GM21825 (cell line): ENCODE measurements around the gene APCDD1L.

Source experiments
- ATAC-seq: cut with Tn5 transposase; IDR thresholded peaks from one replicate; pipeline ENCODE4 v1.9.1; 2021; ENCODE audit warnings: mild to moderate bottlenecking, moderate library complexity; ENCODE audit not compliant: unreplicated experiment

APCDD1L gene

DNA sequence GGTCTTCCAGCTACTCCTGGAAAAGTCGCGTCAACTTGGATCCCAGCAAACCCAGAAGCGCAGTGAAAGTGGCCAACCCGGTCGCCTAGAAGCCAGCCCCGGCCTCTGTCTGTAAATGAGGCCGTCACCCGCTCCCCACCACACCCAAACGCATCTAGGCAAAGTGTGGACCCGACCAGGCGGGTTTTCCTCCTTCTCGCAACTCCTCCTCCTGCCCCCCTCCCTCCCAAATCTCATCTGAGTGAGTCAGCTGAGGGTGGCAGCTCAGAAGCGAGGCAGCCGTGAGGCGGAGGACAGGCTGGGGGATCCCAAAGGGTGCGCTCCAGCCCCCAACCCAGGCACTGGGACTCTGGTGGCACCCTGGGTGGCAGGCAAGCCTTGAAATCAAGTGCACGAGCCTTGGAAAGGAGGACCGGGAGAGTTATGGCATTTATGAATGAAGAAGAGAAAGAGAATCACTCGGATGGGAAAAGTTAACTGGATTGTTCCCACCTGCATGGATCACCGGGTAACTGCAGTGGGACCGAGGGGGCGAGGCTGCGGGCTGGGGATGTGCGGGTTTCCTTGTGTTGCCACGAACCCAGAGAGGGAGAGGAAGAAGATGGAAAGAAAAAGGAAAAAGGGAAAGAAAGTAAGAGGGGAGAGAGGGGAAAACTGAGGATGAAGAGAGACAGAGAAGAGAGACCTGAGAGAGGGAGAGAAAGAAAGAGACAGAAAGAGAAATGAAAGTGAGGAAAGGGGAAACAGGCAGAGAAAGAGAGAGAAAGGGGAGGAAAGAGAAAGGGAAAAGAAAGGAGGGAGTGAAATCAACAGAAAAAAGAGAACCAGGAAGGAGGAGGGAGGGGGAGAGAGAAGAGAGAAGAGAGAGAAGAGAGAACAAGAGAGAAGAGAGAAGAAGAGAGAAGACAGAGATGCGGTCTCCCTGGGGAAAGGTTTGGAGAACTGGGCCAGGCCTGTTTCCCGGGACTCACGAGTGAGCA lies at the start of gene APCDD1L:
Gene APCDD1L (minus strand): TSS at position 167 of the 980 bp plus-strand sequence. CDS start 692 bp downstream, outside the sequence.
- ATAC-seq, result no peak

GRCh38 chr20:58559368-58559729 lies 44.1 kb upstream of the APCDD1L start:
- no peak for ATAC-seq

- ATAC-seq, result no peak
Measured at GRCh38 chr20:58558486-58559367, 43.5 kb upstream of the APCDD1L start.

GRCh38 chr20:58557733-58558342 lies 42.6 kb upstream of the APCDD1L start:
- no peak for ATAC-seq

DNA sequence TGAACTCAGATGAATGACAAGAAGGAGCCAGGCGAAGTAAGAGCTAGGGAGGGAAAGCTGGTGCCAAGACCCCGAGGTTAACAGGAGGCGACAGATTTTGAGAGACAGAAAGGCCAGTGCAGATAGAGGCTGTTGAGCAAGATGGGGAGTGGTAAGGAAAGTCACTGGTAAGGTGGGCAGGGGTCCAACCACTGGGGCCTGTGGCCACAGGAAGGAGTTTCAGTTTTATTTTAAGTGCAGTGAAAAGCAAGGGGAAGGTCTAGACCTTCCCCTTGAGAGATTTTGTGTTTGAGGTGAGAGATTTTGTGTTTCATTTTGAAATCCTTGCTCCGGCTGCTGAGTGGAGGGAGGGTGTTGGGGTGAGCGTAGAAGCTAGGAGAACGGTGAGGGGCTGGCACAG lies 41.8 kb upstream of the APCDD1L start:
- no peak for ATAC-seq

DNA sequence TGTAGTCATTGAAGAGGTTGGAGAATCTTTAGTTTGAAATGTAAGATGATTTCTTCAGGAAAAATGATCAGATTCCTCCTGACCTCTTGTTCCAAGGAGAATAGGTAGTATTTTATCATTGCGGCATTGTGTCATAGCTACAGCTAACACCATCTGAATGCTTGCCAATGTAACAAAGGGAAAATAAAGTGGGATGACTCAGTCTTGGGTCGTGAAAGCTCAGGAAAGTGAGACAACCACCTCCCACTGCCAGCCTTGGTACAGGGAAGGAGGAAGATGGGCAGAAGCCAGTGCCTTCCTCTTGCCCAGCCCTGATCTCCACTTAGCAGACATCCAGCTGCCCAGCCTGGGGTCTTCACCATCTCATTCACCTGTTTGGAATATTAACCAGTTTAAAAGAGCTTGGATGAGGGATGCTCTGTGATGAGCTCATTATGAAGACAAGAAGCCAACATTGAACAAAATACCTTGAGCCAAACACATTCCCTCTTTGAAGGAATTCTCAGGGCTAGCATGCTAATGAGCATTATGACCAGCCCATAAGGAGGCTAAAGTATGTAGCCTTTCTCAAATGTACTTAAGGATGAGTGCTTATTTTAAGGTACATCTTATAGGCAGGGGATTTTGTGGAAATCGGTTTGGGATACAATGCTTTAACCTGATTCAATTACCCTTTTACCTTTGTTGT lies 40.0 kb upstream of the APCDD1L start:
- no peak for ATAC-seq

GRCh38 chr20:58554541-58554940 lies 39.3 kb upstream of the APCDD1L start:
- no peak for ATAC-seq

DNA sequence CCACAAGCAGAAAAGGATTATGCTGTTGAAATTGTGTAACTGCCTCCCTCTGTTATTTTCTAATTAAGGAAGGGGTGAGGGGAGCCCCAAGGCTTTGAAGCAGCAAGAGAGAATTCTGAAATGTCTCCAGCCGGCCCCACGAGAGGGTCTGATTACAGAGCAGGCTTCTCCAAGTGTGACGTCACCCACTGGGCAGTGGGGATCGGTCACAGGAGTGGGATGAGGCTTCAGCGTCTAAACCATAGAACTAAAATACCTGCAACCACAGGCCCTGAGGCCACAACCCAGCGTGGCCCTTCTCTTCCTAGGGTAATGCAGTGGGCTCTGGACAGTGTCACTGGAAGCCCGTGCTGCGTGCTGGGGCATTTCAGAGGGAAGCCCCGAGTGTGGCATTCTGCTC lies 38.6 kb upstream of the APCDD1L start:
- ATAC-seq, result no peak

GRCh38 chr20:58553166-58553696 lies 38.0 kb upstream of the APCDD1L start:
- no peak for ATAC-seq

GRCh38 chr20:58552366-58552934 lies 37.3 kb upstream of the APCDD1L start:
- ATAC-seq, result no peak

DNA sequence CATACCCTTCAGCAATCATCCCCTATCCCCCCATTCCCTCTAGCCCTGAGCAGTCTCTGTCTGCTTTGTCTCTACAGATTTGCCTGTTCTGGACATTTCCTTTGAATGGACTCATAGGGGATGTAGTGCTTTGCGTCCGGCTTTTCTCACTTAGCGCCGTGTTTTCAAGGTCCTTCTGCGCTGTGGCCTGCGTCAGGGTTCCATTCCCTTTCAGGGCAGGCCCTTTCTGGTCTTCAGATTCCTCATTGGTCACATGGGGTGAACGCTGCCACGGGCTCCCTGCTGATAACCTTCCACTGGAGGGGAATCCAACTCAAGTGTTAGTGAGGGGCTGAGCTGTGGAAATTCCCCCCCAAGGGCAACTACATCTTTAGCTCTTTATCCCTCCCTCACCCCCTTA lies 36.4 kb upstream of the APCDD1L start:
- ATAC-seq, result no peak

GRCh38 chr20:58550275-58551059 lies 35.3 kb upstream of the APCDD1L start:
- no peak for ATAC-seq

DNA sequence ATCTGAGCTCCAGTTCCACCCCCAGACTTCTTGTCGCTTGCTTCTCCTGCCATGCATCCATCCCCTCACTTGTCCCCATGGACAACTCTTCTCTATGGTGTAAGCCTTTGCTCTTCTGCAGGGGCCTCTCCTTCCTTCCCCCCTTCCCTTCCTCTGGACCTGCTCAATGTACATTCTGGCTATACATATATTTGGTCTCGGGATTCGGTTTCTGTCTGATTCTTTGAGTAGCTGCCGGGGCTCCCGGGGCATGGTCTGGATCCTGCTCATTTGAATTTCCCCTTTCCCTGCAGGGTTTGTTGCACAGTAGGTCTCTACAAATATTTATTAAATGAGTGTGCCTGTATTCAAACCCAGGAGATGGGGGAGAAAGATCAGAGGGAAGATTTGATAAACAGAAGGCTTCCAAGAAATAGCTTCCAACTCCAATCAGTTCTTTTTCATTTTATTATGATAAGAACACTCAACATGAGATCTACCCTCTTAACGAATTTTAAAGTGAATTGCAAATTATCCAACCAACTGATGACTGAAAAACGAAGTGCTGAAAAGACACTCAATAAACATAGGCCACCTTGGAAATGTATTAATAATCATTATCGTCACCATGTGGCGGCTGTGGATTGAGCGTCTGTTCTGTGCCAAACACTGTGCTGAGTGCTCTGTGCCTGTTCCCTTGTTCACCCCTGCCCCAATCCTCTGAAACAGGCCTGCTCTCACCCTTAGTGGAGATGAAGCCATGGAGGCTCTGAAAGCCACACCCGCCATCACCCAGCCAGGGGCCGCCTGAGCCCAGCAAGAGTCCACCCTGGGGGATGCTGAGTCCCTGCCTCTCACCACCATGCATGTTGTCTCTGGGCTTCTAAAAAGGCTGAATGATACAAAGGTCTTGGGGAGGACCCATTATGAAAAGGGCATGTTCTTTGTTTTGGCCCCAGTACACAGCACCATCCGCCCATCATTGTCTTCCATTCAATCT lies 34.3 kb upstream of the APCDD1L start:
- ATAC-seq, result no peak

DNA sequence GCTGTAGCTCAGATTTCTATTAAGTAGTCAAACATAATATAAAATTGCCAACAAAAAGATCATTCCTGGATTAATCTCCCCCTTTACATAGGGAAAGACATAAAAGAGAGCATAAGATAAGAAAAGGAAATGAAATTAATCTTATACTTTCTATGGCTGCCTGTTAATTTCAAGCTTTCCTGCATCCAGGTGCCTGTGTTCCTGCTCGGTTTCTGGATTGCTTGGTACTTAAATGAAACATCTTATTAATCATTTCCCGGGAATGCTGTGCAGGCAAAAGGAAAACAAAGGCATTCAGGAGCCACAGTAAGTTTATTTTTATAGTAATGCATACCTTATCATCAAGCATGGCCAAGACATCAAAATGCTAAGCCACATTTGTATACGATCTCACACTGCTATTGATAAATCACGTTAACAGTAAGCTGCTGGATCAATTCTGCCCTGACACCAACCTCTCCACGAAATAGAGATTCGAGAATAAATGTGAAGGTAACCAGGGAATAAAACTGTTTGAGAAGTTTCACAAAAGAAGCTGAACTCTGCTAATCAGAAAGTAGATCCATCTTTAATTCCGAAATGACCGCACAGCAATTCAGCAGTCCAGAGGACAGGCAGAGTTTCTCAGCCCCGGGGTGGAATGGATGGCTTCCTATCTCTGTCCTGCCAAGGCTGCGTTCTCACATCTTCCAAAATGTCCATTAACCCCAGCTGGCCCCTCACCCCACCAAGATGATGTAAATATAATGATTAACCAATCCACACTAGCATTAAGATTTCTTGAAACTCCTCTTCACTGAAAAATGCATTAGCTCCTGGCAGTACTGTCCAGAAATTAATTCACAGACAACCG lies 32.6 kb upstream of the APCDD1L start:
- ATAC-seq, result no peak

DNA sequence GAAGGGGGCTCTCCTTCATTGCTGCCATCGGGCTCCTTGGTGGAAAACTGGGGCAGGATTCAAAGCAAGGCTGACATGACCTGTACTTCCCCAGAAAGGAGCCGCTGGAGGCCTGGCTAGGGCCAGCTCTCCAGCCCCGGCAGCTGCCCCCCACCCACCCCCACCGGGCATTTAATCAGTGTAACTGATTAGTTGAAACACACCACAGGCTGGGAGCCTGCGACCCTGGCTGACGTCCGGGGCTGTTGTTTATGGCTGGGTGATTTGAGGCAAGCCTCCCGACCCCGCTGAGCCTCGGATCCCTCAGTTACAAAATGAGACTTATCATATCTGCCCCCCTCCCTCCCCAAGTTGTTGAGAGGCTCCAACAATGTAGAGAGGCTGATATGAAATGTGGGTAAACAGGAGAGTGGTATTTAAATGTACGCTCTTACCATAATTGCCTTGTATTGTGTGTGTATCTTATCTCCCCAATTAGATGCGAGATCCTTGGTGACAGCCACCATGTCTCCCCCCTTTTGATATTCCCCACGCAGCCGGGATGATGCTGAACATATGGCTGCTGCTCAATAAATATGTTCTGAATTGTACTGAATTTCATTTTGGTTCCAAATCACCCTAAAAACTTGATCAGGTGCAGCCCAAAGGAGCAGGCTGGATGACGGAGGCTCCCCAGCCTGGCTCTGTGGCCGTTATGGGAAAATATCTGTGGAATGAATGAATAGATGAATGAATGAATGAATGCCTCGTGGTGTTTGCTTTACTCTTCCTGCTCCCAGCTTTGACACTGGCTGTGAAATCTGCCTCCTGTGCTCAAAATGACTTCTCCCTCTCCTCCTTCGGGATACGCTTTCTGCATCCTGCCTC lies 31.8 kb upstream of the APCDD1L start:
- no peak for ATAC-seq

GRCh38 chr20:58546416-58546711 lies 31.2 kb upstream of the APCDD1L start:
- no peak for ATAC-seq
